ELR (cell line): ENCODE results near the gene EEF1A2.

Experiments used
- DNase-seq: peaks from one replicate; pipeline ENCODE4 v3.0.0-alpha.2; 2015; ENCODE audit warnings: low read depth

The EEF1A2 gene

GRCh38 chr20:63536997-63537524 lies 38.2 kb upstream of the EEF1A2 start, which contains the start of gene PTK6:
Gene PTK6, minus strand, starts transcription at chr20:63537376. Its CDS starts 62 bp downstream, at chr20:63537314.
- no peak for DNase-seq

GRCh38 chr20:63536241-63536977 lies 37.5 kb upstream of the EEF1A2 start:
- DNase-seq: peak; percentile 60

GRCh38 chr20:63534831-63535651 lies 36.2 kb upstream of the EEF1A2 start:
- no peak for DNase-seq

- no peak for DNase-seq
These were observed 35.5 kb upstream of the EEF1A2 start for GRCh38 chr20:63534427-63534830.

GRCh38 chr20:63533871-63534393 lies 35.0 kb upstream of the EEF1A2 start:
- no peak for DNase-seq

- DNase-seq: no peak
These were observed 34.5 kb upstream of the EEF1A2 start for GRCh38 chr20:63533388-63533787.

GRCh38 chr20:63532449-63532971 lies 33.6 kb upstream of the EEF1A2 start:
- DNase-seq: no peak

GRCh38 chr20:63531686-63532448 lies 33.0 kb upstream of the EEF1A2 start:
- DNase-seq: no peak

- no peak for DNase-seq
These were observed 31.9 kb upstream of the EEF1A2 start for GRCh38 chr20:63530788-63531160.

- DNase-seq: no peak
These were observed 31.2 kb upstream of the EEF1A2 start for GRCh38 chr20:63529861-63530787.

- no peak for DNase-seq
These were observed 30.4 kb upstream of the EEF1A2 start for GRCh38 chr20:63529180-63529860.

- no peak for DNase-seq
These were observed 28.3 kb upstream of the EEF1A2 start for GRCh38 chr20:63527184-63527583.

GRCh38 chr20:63525971-63526370 lies 27.1 kb upstream of the EEF1A2 start:
- DNase-seq: no peak

GRCh38 chr20:63525185-63525584 lies 26.3 kb upstream of the EEF1A2 start:
- DNase-seq: no peak

- no peak for DNase-seq
These were observed 24.2 kb upstream of the EEF1A2 start for GRCh38 chr20:63522981-63523611.

GRCh38 chr20:63522091-63522868 lies 23.4 kb upstream of the EEF1A2 start:
- no peak for DNase-seq

- peak; percentile 32 for DNase-seq
These were observed 22.7 kb upstream of the EEF1A2 start for GRCh38 chr20:63521602-63522001.

GRCh38 chr20:63520934-63521601 lies 22.2 kb upstream of the EEF1A2 start:
- peak; percentile 80 for DNase-seq
